D721Med (cell line): ENCODE data around the gene HDAC10.

ENCODE experiments used
- DNase-seq: peaks from one replicate; pipeline ENCODE4 v3.0.0; 2011; ENCODE audit warnings: low spot score; ENCODE audit not compliant: insufficient read length
- FAIRE-seq: peaks from 2 replicates; lab custom pipeline; 2011; peaks lifted over from hg19 to GRCh38; lab: Jason Lieb, UNC
- CTCF ChIP-seq: IDR thresholded peaks from 2 replicates; pipeline ENCODE4 v1.5.1; 2012; ENCODE audit warnings: mild to moderate bottlenecking, control low read depth; ENCODE audit not compliant: insufficient read depth; ENCODE audit errors: missing control alignments

Gene HDAC10

GRCh38 chr22:50257041-50257440 lies 6.0 kb upstream of the HDAC10 start:
- FAIRE-seq (no peak), DNase-seq (no peak)
- TF ChIP-seq CTCF, result no peak

- TF ChIP-seq CTCF, result no peak
- no peak for DNase-seq
- FAIRE-seq, result no peak
These were observed 5.3 kb upstream of the HDAC10 start for GRCh38 chr22:50256258-50256862.

- no peak for DNase-seq
- no peak for TF ChIP-seq CTCF
- no peak for FAIRE-seq
These were observed 4.5 kb upstream of the HDAC10 start for GRCh38 chr22:50255607-50256006.

GRCh38 chr22:50255099-50255498 lies 4.0 kb upstream of the HDAC10 start:
- no peak for TF ChIP-seq CTCF
- no peak for FAIRE-seq

GRCh38 chr22:50253941-50254340 lies 2.9 kb upstream of the HDAC10 start:
- DNase-seq (no peak), FAIRE-seq (no peak)
- no peak for TF ChIP-seq CTCF

More at GRCh38 chr22:50255099-50255498, 4.0 kb upstream of the HDAC10 start:
- no peak for DNase-seq

GRCh38 chr22:50253046-50253915 lies 2.2 kb upstream of the HDAC10 start:
- FAIRE-seq, result no peak
- no peak for TF ChIP-seq CTCF
- DNase-seq, result no peak
